Daoy (cell line): ENCODE results near the gene SPATA2. TPM values are rescaled to one million over a fixed set of nuclear protein-coding genes. Genes with fewer than 3 reads are reported as not detected.

Source experiments
- DNase-seq: peaks from one replicate; pipeline ENCODE4 v3.0.0-alpha.2; 2015; ENCODE audit warnings: low read depth
- total RNA-seq: library from RNA; depleted of rRNA; stranded (reverse); fragments of >200 nt; shearing (Covaris generic); gene quantifications from 2 replicates; pipeline ENCODE4 v1.2.3, GENCODE V29; 2014; rRNA removed

The SPATA2 gene
- total RNA-seq, 1 experiment from 2014 or later: 3.3 TPM

- DNase-seq: no peak
Observed at GRCh38 chr20:49858076-49858585, 57.2 kb downstream of the SPATA2 start.

GRCh38 chr20:49856904-49857303 lies 58.4 kb downstream of the SPATA2 start:
- no peak for DNase-seq

GRCh38 chr20:49854190-49854875 lies 61.0 kb downstream of the SPATA2 start:
- no peak for DNase-seq

GRCh38 chr20:49853640-49854039 lies 61.7 kb downstream of the SPATA2 start:
- peak; percentile 59 for DNase-seq

Other genes with a start within 250 kb of the SPATA2 start
- gene B4GALT5, start 201.7 kb downstream of the SPATA2 start, total RNA-seq: 18.2 and 19.8 TPM in 2 replicates
- 2.2 and 2.3 TPM in 2 replicates for gene SLC9A8, start 102.7 kb downstream of the SPATA2 start, total RNA-seq
- gene RNF114, start 20.9 kb upstream of the SPATA2 start, total RNA-seq: 273 and 292 TPM in 2 replicates
- gene SNAI1, start 67.5 kb upstream of the SPATA2 start, total RNA-seq: 1.3 and 1.7 TPM in 2 replicates
- gene UBE2V1, start 197.6 kb upstream of the SPATA2 start, total RNA-seq: 31.9 and 35.8 TPM in 2 replicates
- gene PEDS1, start 238.2 kb upstream of the SPATA2 start, total RNA-seq: 21.7 and 23.6 TPM in 2 replicates